GM23248 (cell line): ENCODE results near the gene RAB6B.

Experiments used
- EZH2 ChIP-seq: fragments of 200-600 bp; sonication (generic); IDR thresholded peaks from 2 replicates; pipeline ENCODE4 v1.6.1; 2018; ENCODE audit warnings: antibody characterized with exemption, mild to moderate bottlenecking; ENCODE audit not compliant: insufficient read depth, poor library complexity, severe bottlenecking
- EZH2phosphoT487 ChIP-seq: fragments of 200-600 bp; sonication (generic); IDR thresholded peaks from 2 replicates; pipeline ENCODE4 v1.6.1; 2018; ENCODE audit warnings: antibody characterized with exemption, moderate library complexity, mild to moderate bottlenecking, low read depth; ENCODE audit not compliant: insufficient read depth

DNA sequence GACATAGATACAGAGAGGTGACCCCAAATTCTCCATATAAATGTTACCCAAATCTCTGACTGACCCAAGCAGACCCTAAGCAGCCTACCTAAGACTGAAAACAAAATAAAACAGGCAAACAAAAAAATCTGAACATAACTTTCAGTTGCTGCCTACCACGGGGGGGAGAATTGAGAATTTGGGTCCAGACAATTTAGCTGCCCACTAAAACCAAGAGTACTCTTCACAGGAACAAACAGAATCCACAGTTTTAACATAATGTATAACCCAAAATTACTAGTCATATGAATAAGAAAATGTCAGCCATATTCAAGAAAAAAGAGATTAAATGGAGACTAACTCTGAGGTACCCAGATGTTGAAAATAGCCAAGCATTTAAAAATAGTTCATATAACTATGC is 45.6 kb downstream of the RAB6B start:
- TF ChIP-seq EZH2 (no peak), EZH2phosphoT487 (no peak)
